Measurements from ENCODE around the gene IFNA14.
"Not testable (repeated sequence)": the region's sequence is repeated elsewhere in the genome, so short reads cannot be mapped to it uniquely, and the experiment has no call there.

Gene IFNA14

DNA sequence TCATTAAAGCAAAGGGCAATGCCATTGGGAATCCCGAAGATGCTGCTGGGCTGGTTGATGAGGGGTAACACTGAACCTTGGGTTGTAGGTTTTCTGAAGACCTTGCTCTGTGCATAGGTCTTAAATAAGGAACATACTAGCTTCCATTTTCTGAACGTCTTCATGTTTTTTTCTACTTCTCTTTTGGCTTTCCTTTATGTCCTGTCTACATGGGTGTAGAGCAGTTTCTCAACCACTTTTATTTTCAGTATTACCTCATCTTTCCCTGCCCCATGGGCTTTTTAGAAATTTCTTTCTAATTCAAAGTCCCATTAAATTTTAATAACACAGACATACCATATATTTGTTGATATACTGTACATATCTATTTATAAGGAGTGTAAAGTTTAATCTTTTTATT, at the start of gene IFNA14:
TSS of gene IFNA14 (minus strand) at position 95 of the 400 bp plus-strand sequence. CDS start at position 25, 70 bp downstream.
- DNase-seq: no peak

- no peak for DNase-seq
Measured at GRCh38 chr9:21287280-21287679, 47.5 kb upstream of the IFNA14 start.

GRCh38 chr9:21286659-21287058, 46.9 kb upstream of the IFNA14 start:
- no peak for DNase-seq

DNA sequence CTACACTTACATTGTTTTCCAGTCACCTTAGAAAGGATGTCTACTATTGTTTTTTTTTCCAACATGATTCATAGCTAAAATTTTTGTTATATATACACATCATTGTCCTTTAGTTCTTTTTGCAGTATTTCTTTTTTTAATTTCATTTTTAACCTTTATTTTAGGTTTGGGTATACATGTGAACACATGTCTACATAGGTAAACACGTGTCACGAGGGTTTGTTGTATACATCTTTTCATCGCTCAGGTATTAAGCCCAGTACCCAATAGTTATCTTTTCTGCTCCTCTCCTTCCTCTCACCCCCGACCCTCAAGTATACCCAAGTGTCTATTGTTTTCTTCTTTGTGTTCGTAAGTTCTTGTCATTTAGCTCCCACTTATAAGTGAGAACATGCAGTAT, 46.3 kb upstream of the IFNA14 start:
- DNase-seq: no peak

GRCh38 chr9:21281275-21281674, 41.5 kb upstream of the IFNA14 start:
- no peak for DNase-seq

DNA sequence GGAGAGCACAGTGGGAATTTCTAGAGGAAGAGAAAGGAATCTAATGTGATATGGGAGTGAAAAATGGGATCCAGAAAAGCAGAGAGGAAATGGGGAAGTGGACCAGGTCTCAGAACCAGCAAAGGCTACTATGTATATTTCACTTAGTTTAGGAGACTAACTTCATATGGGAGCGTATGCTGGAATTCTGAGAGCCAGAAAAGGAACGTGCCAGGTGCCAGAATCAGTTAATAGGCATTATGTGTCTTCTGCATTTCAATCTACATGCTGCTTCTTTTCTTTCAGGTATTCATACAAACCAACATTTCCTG, 28.5 kb upstream of the IFNA14 start:
- DNase-seq: no peak

- DNase-seq: no peak
Measured at GRCh38 chr9:21267485-21268346, 27.9 kb upstream of the IFNA14 start.

DNA sequence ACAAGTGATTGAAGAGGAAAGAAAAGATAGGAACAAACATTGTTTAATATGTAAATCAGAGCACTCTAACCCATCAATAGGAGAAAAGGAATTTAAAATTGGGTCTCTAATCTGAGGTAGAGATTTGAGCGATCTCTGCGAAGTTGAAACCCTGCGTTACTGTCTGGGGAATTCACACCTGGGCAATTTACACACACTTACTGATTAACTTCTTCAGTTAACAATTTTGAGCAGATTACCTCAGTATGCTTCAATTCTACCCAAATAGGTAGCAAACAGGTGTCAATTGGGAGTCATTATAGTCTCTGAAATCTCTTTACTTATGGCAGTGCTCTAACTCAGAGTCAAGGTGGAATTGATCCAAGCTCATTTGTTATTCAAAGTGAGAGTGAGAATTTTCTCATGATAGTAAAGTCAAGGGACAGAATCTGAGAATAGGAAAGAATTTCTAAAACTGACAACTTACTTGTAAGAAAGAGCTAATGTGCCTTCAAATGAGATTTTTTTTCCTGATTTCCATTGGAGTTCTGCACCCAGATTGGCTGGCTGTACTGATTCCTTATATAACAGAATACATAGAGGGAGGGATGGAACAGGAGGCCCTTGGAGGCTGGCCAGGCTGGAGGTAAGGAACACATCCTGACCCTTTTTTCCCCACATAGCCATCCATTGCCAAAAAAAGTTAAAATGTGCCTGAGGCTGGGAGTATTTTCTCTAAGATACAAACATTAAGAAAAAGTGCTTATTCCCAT, 27.1 kb upstream of the IFNA14 start:
- DNase-seq: no peak

GRCh38 chr9:21265421-21266189, 25.8 kb upstream of the IFNA14 start:
- DNase-seq: no peak

DNA sequence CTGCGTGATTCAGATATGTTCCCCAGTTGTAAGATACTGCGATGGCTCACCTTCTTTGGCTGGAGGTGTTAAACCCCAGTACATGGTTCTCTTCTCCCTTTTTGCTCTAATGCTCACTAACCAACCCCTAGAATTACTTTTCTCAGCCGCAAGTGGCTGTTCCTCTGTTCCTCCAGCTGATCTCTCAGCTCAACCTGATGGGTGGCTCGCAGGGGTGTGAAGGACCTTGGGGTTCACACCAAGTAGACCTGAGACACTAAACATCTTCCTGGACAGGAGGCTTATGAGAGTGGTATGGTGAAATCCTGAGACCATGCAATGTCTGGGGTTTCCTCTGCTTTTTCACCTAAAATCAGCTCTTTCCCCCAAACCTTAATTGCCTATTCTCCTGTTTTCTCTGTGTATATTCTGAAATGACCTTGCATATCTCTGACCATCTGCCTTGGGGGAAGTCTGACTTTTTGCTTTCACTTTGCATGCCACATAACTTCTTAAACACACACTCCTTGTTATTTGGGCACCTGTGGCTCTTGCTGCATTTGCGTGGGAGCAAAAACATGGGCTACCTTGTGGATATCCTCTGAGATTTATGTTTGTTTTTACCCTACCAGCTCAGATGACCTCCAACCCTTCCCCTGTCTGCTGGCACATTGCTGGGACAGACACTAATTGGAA, 15.9 kb upstream of the IFNA14 start:
- no peak for DNase-seq

- DNase-seq: no peak
Measured at GRCh38 chr9:21252721-21253547, 13.1 kb upstream of the IFNA14 start.

GRCh38 chr9:21251638-21252037, 11.8 kb upstream of the IFNA14 start:
- DNase-seq: no peak

GRCh38 chr9:21251190-21251589, 11.4 kb upstream of the IFNA14 start:
- no peak for DNase-seq

GRCh38 chr9:21244836-21245235, 5.0 kb upstream of the IFNA14 start:
- DNase-seq: no peak

- DNase-seq: not testable (repeated sequence)
Measured at GRCh38 chr9:21236360-21236714, 3.5 kb downstream of the IFNA14 start.

DNA sequence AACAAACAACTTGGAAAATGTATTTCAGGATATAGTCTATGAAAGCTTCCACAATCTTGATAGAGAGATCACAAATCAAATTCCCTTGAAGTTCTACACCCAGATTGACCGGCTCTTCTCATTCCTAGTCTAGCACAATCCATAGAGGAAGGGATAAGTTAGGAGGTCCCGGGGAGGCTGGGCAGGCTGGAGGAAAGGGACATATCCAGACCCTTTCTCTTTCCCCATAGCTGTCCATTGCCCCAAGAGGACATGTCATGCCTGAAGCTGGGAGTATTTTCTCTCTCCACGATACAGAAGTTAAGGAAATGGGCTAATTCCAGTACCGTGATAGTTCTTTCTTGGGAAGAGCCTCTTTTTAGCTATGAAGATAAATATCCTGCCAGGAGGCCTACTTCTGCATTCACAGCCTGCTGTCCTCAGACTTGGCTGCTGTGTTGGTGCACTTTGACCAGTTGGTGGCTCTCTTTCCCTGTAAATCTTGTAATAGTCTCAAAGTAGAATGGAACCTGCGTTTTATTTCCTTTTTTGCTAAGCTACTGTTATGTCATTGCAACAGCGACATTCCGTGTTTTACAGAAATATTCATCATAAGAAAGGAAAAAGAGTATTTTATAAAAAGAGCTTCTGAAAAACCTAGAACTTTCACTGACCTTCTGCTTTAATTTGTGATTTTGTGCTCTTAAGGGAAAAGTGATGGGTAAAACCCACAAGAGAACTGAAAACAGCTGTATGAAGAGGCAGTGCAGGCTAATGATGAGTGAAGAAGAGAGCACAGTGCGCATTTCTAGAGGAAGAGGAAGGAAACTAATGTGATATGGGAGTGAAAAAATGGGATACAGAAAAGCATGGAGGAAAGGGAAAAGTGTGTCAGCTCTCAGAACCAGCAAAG, 4.1 kb downstream of the IFNA14 start:
- peak; percentile 25 for DNase-seq

DNA sequence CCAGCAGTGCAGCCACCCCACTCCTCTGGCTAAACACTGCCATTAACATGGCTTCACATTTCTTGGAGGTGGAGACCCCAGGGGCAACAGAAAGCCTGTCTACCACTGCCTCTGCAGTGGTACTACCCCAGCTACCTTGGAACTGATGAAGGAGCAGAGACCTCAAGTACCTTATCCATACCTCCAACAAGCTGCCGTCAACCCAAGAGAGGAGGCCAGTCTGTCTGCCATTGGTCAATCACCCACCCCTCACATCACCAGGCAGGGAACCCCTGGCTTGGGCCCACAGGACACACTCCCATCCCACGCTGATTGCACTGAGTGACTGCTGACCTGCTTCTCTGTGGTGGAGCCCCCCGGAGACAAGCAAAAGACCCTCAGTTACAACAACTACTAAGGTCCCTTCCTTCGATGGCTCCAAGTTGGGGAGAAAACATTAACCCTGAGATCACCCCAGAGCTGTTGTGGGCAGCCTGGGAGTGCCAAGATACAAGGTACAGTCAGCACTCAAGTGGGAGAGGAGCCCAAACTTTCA, 5.6 kb downstream of the IFNA14 start:
- no peak for DNase-seq

DNA sequence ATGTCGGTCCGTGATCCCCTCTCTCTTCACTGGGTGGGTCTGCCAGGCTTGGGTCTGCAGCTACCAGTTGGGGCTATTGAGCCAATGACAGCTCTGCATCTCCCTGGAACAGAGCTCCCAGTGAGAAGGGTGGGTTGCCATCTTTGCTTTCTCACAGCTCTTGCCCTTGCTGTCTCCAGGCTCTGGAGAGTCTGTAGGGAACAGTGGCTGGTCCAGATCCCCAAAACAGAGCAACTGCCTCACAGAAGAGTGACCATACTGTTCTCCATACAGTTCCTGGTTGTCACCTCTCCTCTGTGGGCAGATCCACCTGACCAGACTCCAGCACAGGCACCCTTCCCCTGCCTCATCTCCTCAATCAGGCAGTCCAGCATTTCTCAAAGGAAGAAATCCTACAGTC, 6.5 kb downstream of the IFNA14 start:
- DNase-seq: no peak

- no peak for DNase-seq
Measured at GRCh38 chr9:21228122-21228521, 11.7 kb downstream of the IFNA14 start, which contains the start of gene IFNA17. TSS of gene IFNA17 (minus strand) at chr9:21228222. CDS start at chr9:21228173, 49 bp downstream.

DNA sequence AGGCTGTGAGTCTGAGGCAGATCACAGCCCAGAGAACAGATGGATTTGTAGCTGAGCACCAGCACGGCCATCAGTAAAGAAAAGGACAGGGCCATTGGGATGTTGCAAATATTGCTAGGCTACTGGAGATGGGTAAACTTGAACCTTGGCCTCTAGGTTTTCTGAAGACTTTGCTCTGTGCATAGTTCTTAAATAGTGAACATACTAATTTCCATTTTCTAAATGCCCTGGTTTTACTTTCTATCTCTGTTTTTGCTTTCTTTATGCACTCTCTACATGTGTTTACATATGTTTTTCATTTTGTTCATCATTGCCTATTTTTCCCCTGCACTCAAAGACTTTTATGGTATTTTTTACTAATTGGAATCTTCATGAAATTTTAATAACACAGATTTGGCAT, 22.6 kb downstream of the IFNA14 start, which contains the start of gene IFNA16:
TSS of gene IFNA16 (minus strand) at position 101 of the 400 bp plus-strand sequence. CDS start at position 95, 6 bp downstream.
- DNase-seq: not testable (repeated sequence)

Data from SIG-M5 (cell line).